GM23338 (cell line): ENCODE measurements around the gene SUSD4. TPM values are rescaled to one million over a fixed set of nuclear protein-coding genes. Genes with fewer than 3 reads are reported as not detected.

Experiments
- ATAC-seq: fragments of 200-7000 bp; cut with Tn5 transposase; 3 replicates; pipeline ENCODE4 v1.9.1; 2020
- DNase-seq: peaks from one replicate; pipeline ENCODE4 v3.0.0-alpha.2; 2015; ENCODE audit warnings: low spot score
- H2AFZ ChIP-seq: fragments of 200-600 bp; sonication (generic); 2 replicates; pipeline ENCODE4 v1.8.0; 2016; ENCODE audit warnings: antibody characterized with exemption, mild to moderate bottlenecking, moderate library complexity
- H3F3A ChIP-seq: fragments of 200-600 bp; sonication (generic); replicated peaks from 2 replicates; pipeline ENCODE4 v1.8.0; 2017; ENCODE audit warnings: antibody characterized with exemption, mixed run types, low read depth
- H3K27ac ChIP-seq: fragments of 200-600 bp; sonication (generic); 2 replicates; pipeline ENCODE4 v1.6.1; 2016; ENCODE audit warnings: low read depth
- H3K27me3 ChIP-seq: fragments of 200-600 bp; sonication (generic); 2 replicates; pipeline ENCODE4 v1.8.0; 2016; ENCODE audit warnings: mild to moderate bottlenecking, mixed run types, moderate library complexity; ENCODE audit not compliant: insufficient read depth
- H3K36me3 ChIP-seq: fragments of 200-600 bp; sonication (generic); 2 replicates; pipeline ENCODE4 v1.8.0; 2016; ENCODE audit warnings: mild to moderate bottlenecking; ENCODE audit not compliant: insufficient read depth
- H3K4me1 ChIP-seq: fragments of 200-600 bp; sonication (generic); 2 replicates; pipeline ENCODE4 v1.8.0; 2016; ENCODE audit warnings: mild to moderate bottlenecking, moderate library complexity; ENCODE audit not compliant: insufficient read depth
- H3K4me2 ChIP-seq: fragments of 200-600 bp; sonication (generic); 2 replicates; pipeline ENCODE4 v1.7.1; 2017; ENCODE audit warnings: mixed run types
- H3K4me3 ChIP-seq: fragments of 200-600 bp; sonication (generic); 2 replicates; pipeline ENCODE4 v1.6.1; 2016; ENCODE audit warnings: mixed run types
- H3K79me2 ChIP-seq: fragments of 200-600 bp; sonication (generic); replicated peaks from 2 replicates; pipeline ENCODE4 v1.8.0; 2017; ENCODE audit warnings: mild to moderate bottlenecking; ENCODE audit not compliant: insufficient read depth
- H3K9me2 ChIP-seq: fragments of 200-600 bp; sonication (generic); 2 replicates; pipeline ENCODE4 v1.8.0; 2017; ENCODE audit not compliant: insufficient read depth
- H4K20me1 ChIP-seq: fragments of 200-600 bp; sonication (generic); replicated peaks from 2 replicates; pipeline ENCODE4 v1.8.0; 2017; ENCODE audit warnings: mild to moderate bottlenecking; ENCODE audit not compliant: insufficient read depth
- H3K27ac Mint-ChIP-seq: 2 replicates; pipeline ENCODE4 v1.8.0; 2020; ENCODE audit warnings: inconsistent platforms, mild to moderate bottlenecking, moderate library complexity, mixed read lengths
- H3K27me3 Mint-ChIP-seq: 3 replicates; pipeline ENCODE4 v1.8.0; 2022; ENCODE audit warnings: low read depth, mild to moderate bottlenecking, moderate library complexity, mixed read lengths, inconsistent platforms; ENCODE audit not compliant: insufficient read depth, poor library complexity
- H3K36me3 Mint-ChIP-seq: 3 replicates; pipeline ENCODE4 v1.8.0; 2021; ENCODE audit warnings: low read depth, mild to moderate bottlenecking, inconsistent platforms, moderate library complexity, mixed read lengths
- H3K4me1 Mint-ChIP-seq: 3 replicates; pipeline ENCODE4 v1.8.0; 2020; ENCODE audit warnings: mild to moderate bottlenecking, inconsistent platforms, mixed read lengths
- H3K4me3 Mint-ChIP-seq: 3 replicates; pipeline ENCODE4 v1.8.0; 2021; ENCODE audit warnings: moderate library complexity, mild to moderate bottlenecking, inconsistent platforms, mixed read lengths
- H3K9me3 Mint-ChIP-seq: 3 replicates; pipeline ENCODE4 v1.8.0; 2020; ENCODE audit warnings: moderate library complexity, mild to moderate bottlenecking, inconsistent platforms, mixed read lengths
- CTCF ChIP-seq, 2 experiments: fragments of 200-600 bp in 1 of 2; sonication (generic) in 1 of 2; conservative IDR thresholded peaks; 2 replicates each; pipeline versions ENCODE4 v1.5.1 to v1.6.1; 2016 to 2017; ENCODE audit warnings: antibody characterized with exemption in 2 of 2, low read depth in 2 of 2, mild to moderate bottlenecking in 2 of 2, moderate library complexity in 1 of 2
- ZNF462 ChIP-seq: fragments of 250-450 bp; sonication (Bioruptor Pico); IDR thresholded peaks from 2 replicates; pipeline ENCODE4 v1.5.0; 2020; ENCODE audit warnings: mild to moderate bottlenecking, moderate library complexity
- polyA plus RNA-seq: library from polyadenylated mRNA; unstranded; fragments of >200 nt; fragmentation: Nextera tagmentation; extraction: Ambion mirVana; gene quantifications from 2 replicates; pipeline ENCODE4 v1.2.1, GENCODE V29; 2016
- total RNA-seq: library from RNA; depleted of rRNA; stranded (reverse); fragments of >200 nt; shearing (Covaris generic); gene quantifications from 2 replicates; pipeline ENCODE4 v1.2.3, GENCODE V29; 2014

SUSD4 gene
- total and polyA plus RNA-seq, 2 experiments from 2014 or later: 2.3 to 3.6 TPM

DNA sequence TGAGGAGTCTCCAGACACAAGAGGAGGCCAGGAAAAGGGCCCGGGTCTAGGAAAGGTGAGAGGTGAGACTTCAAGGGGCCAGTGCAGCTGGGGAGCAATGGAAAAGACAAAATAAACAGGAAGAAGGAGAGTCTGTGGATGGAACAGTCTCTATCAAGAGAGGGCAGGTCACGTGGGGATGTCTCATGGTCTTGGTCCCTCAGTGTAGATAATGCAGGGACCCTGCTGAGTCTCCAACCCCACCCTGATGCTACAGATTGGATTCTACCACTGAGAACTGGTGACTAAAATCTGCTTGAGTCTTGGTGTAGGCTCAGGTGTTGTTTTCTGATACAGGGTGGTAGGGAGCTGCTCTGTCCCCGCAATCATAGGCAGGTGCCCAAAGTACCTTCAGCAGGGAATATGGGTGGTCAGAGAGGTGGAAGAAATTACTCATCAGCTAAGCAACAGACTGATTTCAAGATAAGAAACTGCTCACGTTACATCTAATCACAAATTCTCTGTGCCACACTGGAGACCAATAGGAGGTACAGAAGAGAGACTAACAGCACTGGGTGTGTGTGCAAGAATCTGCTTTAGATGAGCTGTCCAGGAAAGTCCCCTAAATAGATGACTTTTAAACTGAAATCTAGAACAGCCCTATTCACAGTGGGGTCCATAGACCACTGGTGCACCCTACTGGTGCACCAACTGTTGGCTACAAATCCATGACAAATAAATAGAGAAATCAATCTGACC, 119.4 kb downstream of the SUSD4 start:
- Histone ChIP-seq H3K9me2 (no peaks in the 10 kb centered on the region), H3K4me2 (no peak overlapping the region), H3K4me1 (no peaks in the 10 kb centered on the region), H3K36me3 (no peaks in the 10 kb centered on the region), H2AFZ (no peak overlapping the region), H3K27me3 (no peaks in the 10 kb centered on the region), H3K4me3 (no peak overlapping the region), H3F3A (no peaks in the 10 kb centered on the region), H3K27ac (no peak overlapping the region), H4K20me1 (no peaks in the 10 kb centered on the region; the same call in 1 of the 2 replicates), H3K79me2 (no peaks in the 10 kb centered on the region)
- no peak for ATAC-seq
- TF ChIP-seq CTCF (conservative IDR thresholded peaks at IDR 0.05; ENCODE audit: low read depth in 2 of 2) (peak; percentile 18 to 32; a peak in 2 of 4 replicates), ZNF462 (CRISPR knock-in tag) (no peak)
- H3K36me3 Mint-ChIP-seq: no peaks in the 10 kb centered on the region
- H3K9me3 Mint-ChIP-seq: no peaks in the 10 kb centered on the region
- DNase-seq: no peak
- H3K4me1 Mint-ChIP-seq: no peaks in the 10 kb centered on the region; the same call in 2 of the 3 replicates
- H3K27ac Mint-ChIP-seq: no peak overlapping the region
- H3K27me3 Mint-ChIP-seq: peaks cover 2% of the 10 kb centered on the region
- H3K4me3 Mint-ChIP-seq: no peak overlapping the region
